ENCODE measurements around the gene CASP9.

Gene CASP9

DNA sequence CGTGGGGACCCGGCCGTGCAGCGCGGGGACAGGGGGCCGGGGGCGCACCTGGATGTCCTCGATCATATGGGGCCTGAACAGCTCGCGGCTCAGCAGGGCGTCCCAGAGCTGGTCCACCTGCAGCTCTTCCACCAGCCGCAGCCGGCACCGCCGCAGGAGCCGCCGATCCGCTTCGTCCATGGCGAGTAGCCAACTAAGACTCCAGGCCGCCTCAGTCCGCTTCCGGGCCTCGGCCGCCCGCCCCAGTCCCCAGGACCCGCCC, at the start of gene CASP9:
TSS of gene CASP9 (minus strand) at position 195 of the 262 bp plus-strand sequence. CDS start at position 180, 15 bp downstream.
- H3K27ac ChIP-seq (ENCODE audit: low read depth, low read length) = peak within 1 kb of the TSS; percentile 89
- H3K9me3 ChIP-seq (ENCODE audit: control insufficient read depth in 5 of 5, low read length in 5 of 5) = no peaks in the 10 kb centered on the region
- no peaks in the 10 kb centered on the region for H3K27me3 ChIP-seq (ENCODE audit: control insufficient read depth in 5 of 5, insufficient read depth in 4 of 5, low read length in 5 of 5)
- H3K36me3 ChIP-seq (ENCODE audit: control insufficient read depth in 5 of 5, insufficient read depth in 5 of 5, low read length in 5 of 5) = no peaks in the 10 kb centered on the region
- peak within 1 kb of the TSS; percentile 60 to 77 (median 73) for H3K9ac ChIP-seq (ENCODE audit: low read length in 5 of 5)
- peaks cover 2 to 36% (median 29%) of the 10 kb centered on the region in 5 donors for H3K4me1 ChIP-seq (ENCODE audit: control insufficient read depth in 5 of 5, insufficient read depth in 5 of 5, low read length in 5 of 5)
- H3K4me3 ChIP-seq (ENCODE audit: low read depth in 1 of 5, low read length in 5 of 5) = peak within 1 kb of the TSS; percentile 69 to 87 (median 74)

DNA sequence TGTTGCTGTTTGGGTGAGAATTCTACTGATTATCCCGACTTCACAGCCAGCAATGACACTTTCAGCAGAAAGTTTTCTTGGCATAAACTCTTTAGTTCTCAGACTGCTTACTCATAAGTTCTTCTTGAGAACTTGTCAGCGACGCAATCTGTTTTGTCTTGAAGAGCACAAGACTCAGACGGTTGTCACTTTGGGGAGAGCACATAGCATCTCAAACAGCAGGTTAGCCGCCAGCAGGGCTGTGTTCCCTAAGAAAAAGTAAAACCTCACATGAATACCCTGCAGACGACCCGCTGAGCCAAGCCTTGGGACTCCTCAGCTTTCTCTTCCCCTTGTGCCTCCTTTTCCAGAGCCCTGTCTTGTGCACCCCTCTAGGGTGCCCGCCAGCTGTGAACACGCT, 49.5 kb upstream of the CASP9 start:
- Histone ChIP-seq H3K4me1 (ENCODE audit: control insufficient read depth in 5 of 5, insufficient read depth in 5 of 5, low read length in 5 of 5) (peaks cover 0 to 5% (median 0%) of the 10 kb centered on the region in 5 donors), H3K27me3 (ENCODE audit: control insufficient read depth in 5 of 5, insufficient read depth in 4 of 5, low read length in 5 of 5) (no peaks in the 10 kb centered on the region), H3K4me3 (ENCODE audit: low read depth in 1 of 5, low read length in 5 of 5) (no peak overlapping the region), H3K27ac (ENCODE audit: low read depth, low read length) (no peak overlapping the region), H3K9ac (ENCODE audit: low read length in 5 of 5) (no peak overlapping the region), H3K9me3 (ENCODE audit: control insufficient read depth in 5 of 5, low read length in 5 of 5) (no peaks in the 10 kb centered on the region), H3K36me3 (ENCODE audit: control insufficient read depth in 5 of 5, insufficient read depth in 5 of 5, low read length in 5 of 5) (peaks cover 10 to 30% (median 14%) of the 10 kb centered on the region in 5 donors)

- no peak overlapping the region for H3K9ac ChIP-seq (ENCODE audit: low read length in 5 of 5)
- peaks cover 23 to 52% (median 37%) of the 10 kb centered on the region in 5 donors for H3K36me3 ChIP-seq (ENCODE audit: control insufficient read depth in 5 of 5, insufficient read depth in 5 of 5, low read length in 5 of 5)
- no peak overlapping the region for H3K27ac ChIP-seq (ENCODE audit: low read depth, low read length)
- H3K4me3 ChIP-seq (ENCODE audit: low read depth in 1 of 5, low read length in 5 of 5) = no peak overlapping the region
- H3K9me3 ChIP-seq (ENCODE audit: control insufficient read depth in 5 of 5, low read length in 5 of 5) = no peaks in the 10 kb centered on the region
- no peaks in the 10 kb centered on the region for H3K4me1 ChIP-seq (ENCODE audit: control insufficient read depth in 5 of 5, insufficient read depth in 5 of 5, low read length in 5 of 5)
- no peaks in the 10 kb centered on the region for H3K27me3 ChIP-seq (ENCODE audit: control insufficient read depth in 5 of 5, insufficient read depth in 4 of 5, low read length in 5 of 5)
These were observed 47.3 kb upstream of the CASP9 start for GRCh38 chr1:15571266-15571665.

- Histone ChIP-seq H3K36me3 (ENCODE audit: control insufficient read depth in 5 of 5, insufficient read depth in 5 of 5, low read length in 5 of 5) (peaks cover 26 to 56% (median 41%) of the 10 kb centered on the region in 5 donors), H3K4me1 (ENCODE audit: control insufficient read depth in 5 of 5, insufficient read depth in 5 of 5, low read length in 5 of 5) (no peaks in the 10 kb centered on the region), H3K27ac (ENCODE audit: low read depth, low read length) (no peak overlapping the region), H3K27me3 (ENCODE audit: control insufficient read depth in 5 of 5, insufficient read depth in 4 of 5, low read length in 5 of 5) (no peaks in the 10 kb centered on the region), H3K9me3 (ENCODE audit: control insufficient read depth in 5 of 5, low read length in 5 of 5) (no peaks in the 10 kb centered on the region), H3K9ac (ENCODE audit: low read length in 5 of 5) (no peak overlapping the region), H3K4me3 (ENCODE audit: low read depth in 1 of 5, low read length in 5 of 5) (no peak overlapping the region)
These were observed 46.8 kb upstream of the CASP9 start for GRCh38 chr1:15570861-15571260.

GRCh38 chr1:15568387-15569073, 44.5 kb upstream of the CASP9 start:
- no peak overlapping the region for H3K27ac ChIP-seq (ENCODE audit: low read depth, low read length)
- H3K36me3 ChIP-seq (ENCODE audit: control insufficient read depth in 5 of 5, insufficient read depth in 5 of 5, low read length in 5 of 5) = peaks cover 31 to 70% (median 56%) of the 10 kb centered on the region in 5 donors

GRCh38 chr1:15559189-15559810, 35.3 kb upstream of the CASP9 start:
- no peaks in the 10 kb centered on the region for H3K27me3 ChIP-seq (ENCODE audit: control insufficient read depth in 5 of 5, insufficient read depth in 4 of 5, low read length in 5 of 5)
- peaks cover 0 to 13% (median 5%) of the 10 kb centered on the region in 5 donors for H3K4me1 ChIP-seq (ENCODE audit: control insufficient read depth in 5 of 5, insufficient read depth in 5 of 5, low read length in 5 of 5)
- H3K27ac ChIP-seq (ENCODE audit: low read depth, low read length) = peak overlapping the region; percentile 54
- peaks cover 13 to 50% (median 40%) of the 10 kb centered on the region in 5 donors for H3K36me3 ChIP-seq (ENCODE audit: control insufficient read depth in 5 of 5, insufficient read depth in 5 of 5, low read length in 5 of 5)
- H3K4me3 ChIP-seq (ENCODE audit: low read depth in 1 of 5, low read length in 5 of 5) = no peak overlapping the region
- no peak overlapping the region for H3K9ac ChIP-seq (ENCODE audit: low read length in 5 of 5)
- no peaks in the 10 kb centered on the region for H3K9me3 ChIP-seq (ENCODE audit: control insufficient read depth in 5 of 5, low read length in 5 of 5)

More at GRCh38 chr1:15568387-15569073, 44.5 kb upstream of the CASP9 start:
- H3K4me3 ChIP-seq (ENCODE audit: low read depth in 1 of 5, low read length in 5 of 5) = no peak overlapping the region
- H3K9me3 ChIP-seq (ENCODE audit: control insufficient read depth in 5 of 5, low read length in 5 of 5) = no peaks in the 10 kb centered on the region
- H3K4me1 ChIP-seq (ENCODE audit: control insufficient read depth in 5 of 5, insufficient read depth in 5 of 5, low read length in 5 of 5) = no peaks in the 10 kb centered on the region
- no peak overlapping the region for H3K9ac ChIP-seq (ENCODE audit: low read length in 5 of 5)
- H3K27me3 ChIP-seq (ENCODE audit: control insufficient read depth in 5 of 5, insufficient read depth in 4 of 5, low read length in 5 of 5) = no peaks in the 10 kb centered on the region

GRCh38 chr1:15558516-15558915, 34.5 kb upstream of the CASP9 start:
- Histone ChIP-seq H3K9me3 (ENCODE audit: control insufficient read depth in 5 of 5, low read length in 5 of 5) (no peaks in the 10 kb centered on the region), H3K9ac (ENCODE audit: low read length in 5 of 5) (no peak overlapping the region), H3K36me3 (ENCODE audit: control insufficient read depth in 5 of 5, insufficient read depth in 5 of 5, low read length in 5 of 5) (peaks cover 13 to 47% (median 34%) of the 10 kb centered on the region in 5 donors), H3K27me3 (ENCODE audit: control insufficient read depth in 5 of 5, insufficient read depth in 4 of 5, low read length in 5 of 5) (no peaks in the 10 kb centered on the region), H3K4me1 (ENCODE audit: control insufficient read depth in 5 of 5, insufficient read depth in 5 of 5, low read length in 5 of 5) (peaks cover 0 to 13% (median 5%) of the 10 kb centered on the region in 5 donors), H3K4me3 (ENCODE audit: low read depth in 1 of 5, low read length in 5 of 5) (no peak overlapping the region), H3K27ac (ENCODE audit: low read depth, low read length) (no peak overlapping the region)

DNA sequence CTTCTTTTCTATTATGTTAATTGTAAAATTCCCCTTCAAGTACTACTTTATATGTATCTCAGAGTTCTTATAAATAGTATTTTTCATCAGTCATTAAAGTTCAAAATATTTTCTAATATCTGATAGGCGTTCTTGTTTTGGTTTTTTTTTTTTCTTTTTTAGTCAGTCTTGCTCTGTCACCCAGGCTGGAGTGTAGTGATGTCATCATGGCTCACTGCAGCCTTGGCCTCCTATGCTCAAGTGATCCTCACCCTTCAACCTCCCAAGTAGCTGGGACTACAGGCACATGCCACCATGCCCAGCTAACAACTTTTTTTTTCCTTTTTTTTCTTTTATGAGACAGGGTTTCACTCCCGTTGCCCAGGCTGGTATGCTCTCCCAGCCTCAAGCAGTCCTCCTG, 33.6 kb upstream of the CASP9 start:
- Histone ChIP-seq H3K27me3 (ENCODE audit: control insufficient read depth in 5 of 5, insufficient read depth in 4 of 5, low read length in 5 of 5) (no peaks in the 10 kb centered on the region), H3K9ac (ENCODE audit: low read length in 5 of 5) (no peak overlapping the region), H3K9me3 (ENCODE audit: control insufficient read depth in 5 of 5, low read length in 5 of 5) (no peaks in the 10 kb centered on the region), H3K27ac (ENCODE audit: low read depth, low read length) (no peak overlapping the region), H3K4me1 (ENCODE audit: control insufficient read depth in 5 of 5, insufficient read depth in 5 of 5, low read length in 5 of 5) (peaks cover 0 to 13% (median 5%) of the 10 kb centered on the region in 5 donors), H3K36me3 (ENCODE audit: control insufficient read depth in 5 of 5, insufficient read depth in 5 of 5, low read length in 5 of 5) (peaks cover 10 to 41% (median 30%) of the 10 kb centered on the region in 5 donors), H3K4me3 (ENCODE audit: low read depth in 1 of 5, low read length in 5 of 5) (no peak overlapping the region)

DNA sequence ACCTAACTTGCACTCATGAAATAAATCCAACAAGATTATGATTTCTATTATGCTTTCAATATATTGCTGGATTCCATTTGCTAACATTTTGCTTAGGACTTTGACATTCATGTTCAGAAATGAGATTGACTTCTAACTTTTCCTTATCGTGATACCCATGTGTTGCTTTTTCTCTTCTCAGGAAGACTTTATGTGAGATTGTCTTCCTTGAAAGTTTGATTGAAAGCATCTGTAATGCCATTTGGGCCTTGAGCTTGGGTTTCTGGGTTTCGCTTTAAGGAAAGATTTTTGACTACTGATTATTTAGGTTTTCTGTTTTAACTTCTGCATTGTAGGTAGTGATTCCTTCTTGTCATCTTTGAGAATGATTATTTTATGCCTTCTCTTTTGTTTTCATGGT, 33.0 kb upstream of the CASP9 start:
- peaks cover 9 to 35% (median 25%) of the 10 kb centered on the region in 5 donors for H3K36me3 ChIP-seq (ENCODE audit: control insufficient read depth in 5 of 5, insufficient read depth in 5 of 5, low read length in 5 of 5)
- no peaks in the 10 kb centered on the region for H3K27me3 ChIP-seq (ENCODE audit: control insufficient read depth in 5 of 5, insufficient read depth in 4 of 5, low read length in 5 of 5)
- H3K27ac ChIP-seq (ENCODE audit: low read depth, low read length) = no peak overlapping the region
- H3K4me3 ChIP-seq (ENCODE audit: low read depth in 1 of 5, low read length in 5 of 5) = no peak overlapping the region
- no peak overlapping the region for H3K9ac ChIP-seq (ENCODE audit: low read length in 5 of 5)
- no peaks in the 10 kb centered on the region for H3K9me3 ChIP-seq (ENCODE audit: control insufficient read depth in 5 of 5, low read length in 5 of 5)
- peaks cover 0 to 9% (median 2%) of the 10 kb centered on the region in 5 donors for H3K4me1 ChIP-seq (ENCODE audit: control insufficient read depth in 5 of 5, insufficient read depth in 5 of 5, low read length in 5 of 5)

DNA sequence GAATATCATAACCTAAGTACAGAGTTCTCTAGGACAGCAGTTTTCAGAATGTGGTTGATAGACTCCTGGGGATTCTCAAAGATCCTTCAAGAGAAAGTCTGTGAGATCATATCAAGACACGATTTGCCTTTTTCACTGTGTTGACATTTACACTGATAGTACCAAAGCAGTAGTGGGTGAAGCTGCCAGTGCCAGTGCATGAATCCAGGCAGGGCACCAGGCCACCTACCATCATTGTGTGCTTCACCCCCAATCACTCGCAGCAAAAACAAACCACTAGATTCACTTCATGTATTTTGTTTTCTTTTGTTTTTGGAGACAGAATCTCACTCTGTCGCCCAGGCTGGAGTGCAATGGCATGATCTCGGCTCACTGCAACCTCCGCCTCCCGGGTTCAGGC, 26.6 kb upstream of the CASP9 start:
- Histone ChIP-seq H3K9me3 (ENCODE audit: control insufficient read depth in 5 of 5, low read length in 5 of 5) (no peaks in the 10 kb centered on the region), H3K27ac (ENCODE audit: low read depth, low read length) (no peak overlapping the region), H3K9ac (ENCODE audit: low read length in 5 of 5) (no peak overlapping the region), H3K36me3 (ENCODE audit: control insufficient read depth in 5 of 5, insufficient read depth in 5 of 5, low read length in 5 of 5) (peaks cover 24 to 45% (median 33%) of the 10 kb centered on the region in 5 donors), H3K4me1 (ENCODE audit: control insufficient read depth in 5 of 5, insufficient read depth in 5 of 5, low read length in 5 of 5) (peaks cover 0 to 3% (median 0%) of the 10 kb centered on the region in 5 donors), H3K27me3 (ENCODE audit: control insufficient read depth in 5 of 5, insufficient read depth in 4 of 5, low read length in 5 of 5) (no peaks in the 10 kb centered on the region), H3K4me3 (ENCODE audit: low read depth in 1 of 5, low read length in 5 of 5) (no peak overlapping the region)
